ENCODE data around the gene PARN. TPM values are rescaled to one million over a fixed set of nuclear protein-coding genes. Genes with fewer than 3 reads are reported as not detected.

Gene PARN
- total RNA-seq, 4 donors from 2014 or later: 36.6 to 66.8 (median 53.5) TPM

DNA sequence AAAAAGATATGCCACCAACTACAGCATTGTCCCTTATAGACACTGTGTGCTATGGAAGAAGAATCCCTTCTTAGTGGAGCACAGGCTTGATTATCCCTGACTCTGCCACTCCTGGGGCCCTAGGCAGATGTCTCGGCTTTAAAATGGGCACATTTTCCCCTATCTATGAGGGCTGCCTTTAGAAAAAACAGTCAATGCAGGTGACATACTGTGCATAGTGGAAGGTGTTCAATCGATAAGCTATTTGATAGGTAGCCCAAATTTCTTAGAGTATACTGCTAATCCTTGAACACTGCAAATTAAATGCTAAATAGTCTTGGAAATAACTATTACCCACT lies 64.4 kb downstream of the PARN start:
- peaks cover 0 to 39% (median 2%) of the 10 kb centered on the region in 4 donors for H3K4me1 ChIP-seq
- H3K36me3 ChIP-seq: no peaks in the 10 kb centered on the region
- H3K27me3 ChIP-seq: no peaks in the 10 kb centered on the region
- peak overlapping the region in 1 of 4 donors; percentile 44 for H3K27ac ChIP-seq
- no peak overlapping the region for H3K4me3 ChIP-seq
- no peaks in the 10 kb centered on the region for H3K9me3 ChIP-seq
- TF ChIP-seq POLR2A (IDR thresholded peaks at IDR 0.05): no peak
- TF ChIP-seq, protein P1, sequence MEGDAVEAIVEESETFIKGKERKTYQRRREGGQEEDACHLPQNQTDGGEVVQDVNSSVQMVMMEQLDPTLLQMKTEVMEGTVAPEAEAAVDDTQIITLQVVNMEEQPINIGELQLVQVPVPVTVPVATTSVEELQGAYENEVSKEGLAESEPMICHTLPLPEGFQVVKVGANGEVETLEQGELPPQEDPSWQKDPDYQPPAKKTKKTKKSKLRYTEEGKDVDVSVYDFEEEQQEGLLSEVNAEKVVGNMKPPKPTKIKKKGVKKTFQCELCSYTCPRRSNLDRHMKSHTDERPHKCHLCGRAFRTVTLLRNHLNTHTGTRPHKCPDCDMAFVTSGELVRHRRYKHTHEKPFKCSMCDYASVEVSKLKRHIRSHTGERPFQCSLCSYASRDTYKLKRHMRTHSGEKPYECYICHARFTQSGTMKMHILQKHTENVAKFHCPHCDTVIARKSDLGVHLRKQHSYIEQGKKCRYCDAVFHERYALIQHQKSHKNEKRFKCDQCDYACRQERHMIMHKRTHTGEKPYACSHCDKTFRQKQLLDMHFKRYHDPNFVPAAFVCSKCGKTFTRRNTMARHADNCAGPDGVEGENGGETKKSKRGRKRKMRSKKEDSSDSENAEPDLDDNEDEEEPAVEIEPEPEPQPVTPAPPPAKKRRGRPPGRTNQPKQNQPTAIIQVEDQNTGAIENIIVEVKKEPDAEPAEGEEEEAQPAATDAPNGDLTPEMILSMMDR (IDR thresholded peaks at IDR 0.05): no peak
- no peak for DNase-seq

DNA sequence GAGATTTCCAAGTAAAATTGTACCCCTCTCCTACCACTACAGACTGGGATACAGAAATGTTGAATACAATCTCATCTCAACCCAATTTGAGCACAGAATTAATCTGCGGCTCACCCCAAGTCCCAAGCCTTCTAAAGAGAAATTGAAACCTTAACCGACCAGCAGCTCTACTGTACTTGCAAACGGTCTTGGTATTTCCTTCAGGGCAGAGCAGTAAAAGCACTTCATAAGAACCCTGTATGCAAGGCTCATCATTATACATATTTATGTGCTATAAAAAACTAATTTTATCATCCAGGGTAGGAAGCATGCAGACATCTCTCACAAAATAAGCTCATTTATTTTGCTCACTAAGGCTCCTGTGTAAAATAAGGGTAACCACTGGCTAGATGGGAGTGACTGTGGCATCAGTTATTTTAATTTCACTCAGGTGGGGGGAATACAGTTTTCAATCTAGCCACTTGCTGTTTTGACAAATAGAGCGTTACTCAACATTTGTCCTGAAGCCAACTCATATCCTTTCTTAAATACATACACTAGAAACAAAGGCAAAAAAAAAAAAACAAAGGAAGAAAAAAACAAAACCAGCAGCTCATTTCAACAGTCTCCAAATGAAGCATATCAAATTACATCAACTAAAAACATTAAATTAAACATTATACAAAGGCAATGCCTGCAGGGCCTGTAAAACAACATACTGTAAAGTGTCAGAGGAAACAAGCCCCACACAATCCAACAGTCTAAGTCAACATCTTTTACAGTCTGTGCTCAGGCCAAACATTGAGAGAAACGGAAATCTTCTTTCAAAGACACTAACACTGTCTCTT lies 65.0 kb downstream of the PARN start:
- H3K4me3 ChIP-seq: peak overlapping the region in 1 of 4 donors; percentile 4
- H3K9me3 ChIP-seq: no peaks in the 10 kb centered on the region
- no peak for DNase-seq
- TF ChIP-seq, protein P1 (IDR thresholded peaks at IDR 0.05): no peak
- TF ChIP-seq POLR2A (IDR thresholded peaks at IDR 0.05): no peak
- H3K4me1 ChIP-seq: peaks cover 0 to 39% (median 2%) of the 10 kb centered on the region in 4 donors
- H3K27me3 ChIP-seq: no peaks in the 10 kb centered on the region
- H3K27ac ChIP-seq: peak overlapping the region in 3 of 4 donors; percentile 49 to 76 (median 73)
- no peaks in the 10 kb centered on the region for H3K36me3 ChIP-seq

DNA sequence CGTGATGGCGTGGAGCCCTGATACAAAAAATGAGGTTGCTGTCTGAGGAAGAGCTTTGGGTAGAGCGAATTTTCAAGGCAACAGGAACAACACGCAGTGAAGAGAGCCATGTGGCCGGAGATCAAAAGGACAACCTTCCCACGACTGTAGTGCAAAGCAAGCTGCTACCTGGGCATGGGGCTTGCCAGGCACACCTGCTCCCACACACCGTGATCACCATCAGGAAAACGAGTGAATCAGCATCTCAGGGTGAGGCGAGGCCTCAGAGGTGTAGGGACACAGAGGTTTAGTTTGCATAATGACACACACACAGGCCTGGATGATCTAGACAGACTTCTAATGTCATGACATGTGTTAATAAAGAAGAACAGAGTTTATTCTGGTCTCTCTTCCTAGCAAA lies 65.7 kb downstream of the PARN start:
- H3K27ac ChIP-seq: peak overlapping the region in 3 of 4 donors; percentile 49 to 76 (median 73)
- peak in 1 of 2 donors; percentile 36 for TF ChIP-seq POLR2A (IDR thresholded peaks at IDR 0.05)
- TF ChIP-seq, protein P1 (IDR thresholded peaks at IDR 0.05): peak in 1 of 6 experiments; percentile 2
- no peaks in the 10 kb centered on the region for H3K36me3 ChIP-seq
- peak in 2 of 3 donors; percentile 73 to 77 for DNase-seq
- peak overlapping the region in 1 of 4 donors; percentile 4 for H3K4me3 ChIP-seq
- peaks cover 0 to 39% (median 2%) of the 10 kb centered on the region in 4 donors for H3K4me1 ChIP-seq
- no peaks in the 10 kb centered on the region for H3K27me3 ChIP-seq
- H3K9me3 ChIP-seq: no peaks in the 10 kb centered on the region

DNA sequence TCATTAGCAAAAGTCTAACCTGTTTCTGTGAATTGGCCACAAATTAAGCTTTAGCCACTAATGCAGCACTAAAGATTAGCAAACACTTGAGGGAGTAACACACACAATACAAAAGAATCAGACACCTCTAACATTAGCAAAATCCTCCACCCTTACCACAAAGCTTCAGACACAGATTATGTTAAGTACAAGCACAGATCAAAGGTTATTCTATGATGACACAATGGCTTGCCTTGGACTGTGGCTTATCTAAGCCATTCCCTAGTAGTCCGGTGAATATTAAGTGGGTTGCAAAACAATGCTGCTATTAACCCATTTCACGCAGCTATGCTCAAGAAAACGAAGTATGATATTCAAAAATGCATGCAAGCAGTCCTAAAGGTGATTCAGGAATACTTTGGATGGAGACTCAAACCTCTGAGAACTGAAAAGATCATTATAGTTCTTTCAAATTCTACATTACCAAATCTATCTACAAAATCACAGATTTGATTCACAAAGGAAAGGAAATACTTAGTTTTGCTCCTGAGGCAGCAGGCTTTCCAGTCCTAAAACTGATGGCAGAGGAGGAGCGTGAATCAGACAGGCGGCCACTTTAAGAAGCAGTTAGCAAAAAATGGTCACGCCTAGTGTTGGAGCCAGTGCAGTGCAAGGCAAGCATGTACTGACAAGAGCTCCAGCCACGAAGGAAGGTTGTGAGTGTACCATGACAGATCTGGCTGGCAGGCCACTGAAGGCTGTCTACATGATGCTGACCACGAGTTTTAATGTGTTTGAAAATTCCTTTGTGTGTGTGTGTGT lies 67.2 kb downstream of the PARN start:
- DNase-seq: peak in 2 of 3 donors; percentile 62 to 64
- Histone ChIP-seq H3K27me3 (no peaks in the 10 kb centered on the region), H3K36me3 (peaks cover 0 to 4% (median 0%) of the 10 kb centered on the region in 3 donors), H3K4me3 (peak overlapping the region in 1 of 4 donors; percentile 7), H3K9me3 (no peaks in the 10 kb centered on the region), H3K27ac (peak overlapping the region in 3 of 4 donors; percentile 41 to 77 (median 76)), H3K4me1 (peaks cover 0 to 39% (median 2%) of the 10 kb centered on the region in 4 donors)
- TF ChIP-seq, protein P1 (IDR thresholded peaks at IDR 0.05): peak in 3 of 6 experiments; percentile 58 to 63 (median 59)
- peak in 1 of 2 donors; percentile 15 for TF ChIP-seq POLR2A (IDR thresholded peaks at IDR 0.05)

DNA sequence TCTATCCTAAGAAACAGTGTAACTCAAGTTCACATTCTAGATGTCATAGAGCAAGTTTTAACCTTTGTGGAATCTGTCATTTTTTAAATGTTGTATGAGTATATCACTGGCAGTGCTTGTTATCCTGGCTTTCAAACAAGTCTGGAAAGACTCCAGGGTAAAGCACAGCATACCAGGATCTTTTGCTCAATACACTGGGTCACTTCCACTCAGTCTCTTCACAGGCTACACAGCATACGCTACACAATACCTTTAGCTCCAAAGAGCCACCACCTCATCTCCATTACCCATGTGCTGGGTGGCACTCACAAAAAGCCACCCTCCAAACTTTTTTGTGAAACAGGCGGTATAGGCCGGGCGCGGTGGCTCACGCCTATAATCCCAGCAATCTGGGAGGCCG lies 69.5 kb downstream of the PARN start:
- Histone ChIP-seq H3K4me1 (peaks cover 0 to 32% (median 2%) of the 10 kb centered on the region in 4 donors), H3K4me3 (no peak overlapping the region), H3K36me3 (peaks cover 0 to 5% (median 0%) of the 10 kb centered on the region in 3 donors), H3K27ac (no peak overlapping the region), H3K27me3 (no peaks in the 10 kb centered on the region), H3K9me3 (no peaks in the 10 kb centered on the region)
- DNase-seq: no peak
- no peak for TF ChIP-seq POLR2A (IDR thresholded peaks at IDR 0.05)
- TF ChIP-seq, protein P1 (IDR thresholded peaks at IDR 0.05): no peak
